KBM-7 (cell line): ENCODE data around the gene SLC18A3.

ENCODE experiments used
- DNase-seq: peaks from one replicate; pipeline ENCODE4 v3.0.0-alpha.2; 2015
- in situ Hi-C: fragments of 300-500 bp; cut with MboI; formaldehyde crosslinking; loops from 2 replicates; pipeline ENCODE4 v1.14.3; 2020; ENCODE audit warnings: low sequenced_read_pairs, low pct_unique_long_range_greater_than_20kb, mixed read lengths

SLC18A3 gene

GRCh38 chr10:49645871-49646870 is 36.1 kb downstream of the SLC18A3 start:
- DNase-seq, result no peak
- in situ Hi-C loops, result no loop called here

- no peak for DNase-seq
- in situ Hi-C loops, result no loop called here
Measured at GRCh38 chr10:49647554-49647953, 37.4 kb downstream of the SLC18A3 start.

- no peak for DNase-seq
- in situ Hi-C loops, result no loop called here
Measured at GRCh38 chr10:49647985-49648795, 38.1 kb downstream of the SLC18A3 start.

- in situ Hi-C loops, result no loop called here
- peak; percentile 11 for DNase-seq
Measured at GRCh38 chr10:49649294-49649693, 39.2 kb downstream of the SLC18A3 start.

- no peak for DNase-seq
- in situ Hi-C loops, result no loop called here
Measured at GRCh38 chr10:49649936-49650723, 40.0 kb downstream of the SLC18A3 start.

GRCh38 chr10:49650724-49651034 is 40.6 kb downstream of the SLC18A3 start:
- DNase-seq, result no peak
- in situ Hi-C loops, result no loop called here

GRCh38 chr10:49651039-49651835 is 41.1 kb downstream of the SLC18A3 start:
- DNase-seq, result no peak
- in situ Hi-C loops, result no loop called here

- no peak for DNase-seq
- in situ Hi-C loops, result no loop called here
Measured at GRCh38 chr10:49651917-49652316, 41.8 kb downstream of the SLC18A3 start.

- in situ Hi-C loops, result no loop called here
- no peak for DNase-seq
Measured at GRCh38 chr10:49652421-49653272, 42.5 kb downstream of the SLC18A3 start.

- in situ Hi-C loops, result no loop called here
- DNase-seq, result no peak
Measured at GRCh38 chr10:49653273-49653929, 43.3 kb downstream of the SLC18A3 start.

- DNase-seq, result no peak
- in situ Hi-C loops, result no loop called here
Measured at GRCh38 chr10:49654036-49654693, 44.1 kb downstream of the SLC18A3 start.

GRCh38 chr10:49655099-49655498 is 45.0 kb downstream of the SLC18A3 start:
- in situ Hi-C loops, result no loop called here
- no peak for DNase-seq

- peak; percentile 9 for DNase-seq
- in situ Hi-C loops, result no loop called here
Measured at GRCh38 chr10:49656845-49657493, 46.9 kb downstream of the SLC18A3 start.

- in situ Hi-C loops, result no loop called here
- DNase-seq, result no peak
Measured at GRCh38 chr10:49657606-49658005, 47.5 kb downstream of the SLC18A3 start.

GRCh38 chr10:49661140-49661856 is 51.2 kb downstream of the SLC18A3 start:
- no peak for DNase-seq

More at GRCh38 chr10:49661140-49661856, 51.2 kb downstream of the SLC18A3 start:
- in situ Hi-C loops, result no loop called here
